ENCODE data around the gene NFIB. TPM values are rescaled to one million over a fixed set of nuclear protein-coding genes. Genes with fewer than 3 reads are reported as not detected.

NFIB gene
- total RNA-seq, 5 donors from 2014 or later (not counting 1 experiment from before 2014, with no cell fraction given) = 0.15 to 0.89 (median 0.39) TPM; not detected in 1

DNA sequence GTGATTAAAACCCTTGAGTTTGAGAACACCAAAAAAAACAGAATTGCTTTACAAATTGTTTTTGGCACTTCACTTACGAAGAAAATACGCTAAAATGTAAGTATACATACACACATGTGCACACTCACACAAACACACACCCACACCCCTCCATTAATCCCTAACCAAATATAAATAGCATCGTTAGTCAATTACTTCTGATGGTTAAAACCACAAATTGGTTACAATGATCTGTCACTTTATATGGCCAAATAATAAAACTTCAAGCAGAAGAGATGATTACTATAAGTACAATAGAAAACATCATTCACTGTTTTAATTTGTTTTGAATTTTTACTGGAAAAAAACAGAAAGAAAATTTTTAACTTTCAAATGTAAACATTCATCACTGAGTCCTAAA lies 103.5 kb downstream of the NFIB start:
- H3K27ac Mint-ChIP-seq = no peak overlapping the region
- H3K4me1 ChIP-seq (ENCODE audit: control insufficient read depth in 1 of 2, extremely low read depth in 1 of 2, insufficient read depth in 2 of 2, low read length in 2 of 2) = no peaks in the 10 kb centered on the region
- no peak overlapping the region for H3K4me3 Mint-ChIP-seq
- ChIA-PET POLR2A (no interaction called here), CTCF (no interaction called here)
- H3K27ac ChIP-seq (ENCODE audit: low read length) = no peak overlapping the region
- H3K4me3 ChIP-seq (ENCODE audit: control insufficient read depth in 1 of 2, extremely low read depth in 1 of 2, low read length in 1 of 2) = no peak overlapping the region
- H3K27me3 ChIP-seq (replicated peaks in 1 of 2; ENCODE audit: control insufficient read depth in 2 of 2, extremely low read depth in 1 of 2, insufficient read depth in 2 of 2, low read length in 1 of 2) = no peaks in the 10 kb centered on the region
- no peaks in the 10 kb centered on the region for H3K36me3 ChIP-seq (ENCODE audit: control insufficient read depth in 2 of 2, extremely low read depth in 1 of 2, insufficient read depth in 1 of 2, low read length in 1 of 2)
- peaks cover 7 to 15% of the 10 kb centered on the region in 2 donors for H3K27me3 Mint-ChIP-seq
- H3K4me1 Mint-ChIP-seq = no peaks in the 10 kb centered on the region
- H3K9me3 Mint-ChIP-seq = no peaks in the 10 kb centered on the region
- no peak for DNase-seq
- H3K36me3 Mint-ChIP-seq = no peaks in the 10 kb centered on the region
- no peak for ATAC-seq (replicated peaks in 1 of 4)
- H3K9me3 ChIP-seq = no peaks in the 10 kb centered on the region
- WGBS (ENCODE audit: insufficient coverage) = 65% methylated on average over 2 of the region's 3 CpGs

DNA sequence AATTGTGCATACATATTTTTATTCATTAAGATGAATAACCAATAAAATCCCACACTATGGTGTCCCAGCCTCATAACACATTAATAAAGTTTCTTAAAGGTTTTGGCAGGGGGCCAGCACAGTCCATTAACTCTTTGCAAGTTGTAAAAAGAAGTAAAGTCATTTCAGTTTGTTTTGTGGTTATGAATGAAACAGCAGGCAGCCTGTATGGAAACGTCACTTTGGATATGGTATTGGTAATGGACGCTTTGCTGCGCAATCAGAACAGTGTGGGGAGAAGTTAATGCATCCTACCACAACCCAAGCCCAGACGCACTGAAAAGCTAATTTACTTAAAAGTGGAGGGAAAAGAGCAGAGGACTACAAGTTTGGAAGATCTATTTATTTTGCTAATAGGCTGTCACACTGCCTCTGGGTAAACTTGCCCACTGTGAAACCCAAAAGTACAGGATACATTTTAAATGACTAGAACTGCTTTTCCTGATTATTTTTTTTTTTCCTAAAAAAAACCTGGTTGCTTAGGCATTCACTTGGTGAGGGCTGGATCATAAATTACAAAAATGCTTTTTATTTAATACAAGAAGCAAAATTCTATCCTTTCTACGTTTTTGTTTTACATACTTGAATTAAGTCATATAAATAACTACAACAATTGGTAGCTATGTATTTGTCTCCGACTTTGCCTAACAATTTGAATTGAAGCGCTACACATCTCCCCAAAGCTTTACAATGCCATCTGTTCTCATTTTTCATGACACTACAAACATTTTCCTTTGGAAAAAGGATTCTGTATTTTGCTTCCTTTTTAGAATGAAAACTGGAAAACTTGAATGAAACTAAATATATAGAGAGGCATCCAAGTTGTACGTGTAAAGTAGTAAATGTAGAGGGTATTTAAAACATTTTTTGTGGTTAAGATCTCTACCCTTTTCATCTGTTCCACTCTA lies 104.3 kb downstream of the NFIB start:
- WGBS (ENCODE audit: insufficient coverage) = no CpG with 5 or more reads among the region's 8 CpGs
- Mint-ChIP-seq H3K4me1 (no peaks in the 10 kb centered on the region), H3K36me3 (no peaks in the 10 kb centered on the region), H3K4me3 (no peak overlapping the region), H3K27ac (no peak overlapping the region), H3K9me3 (no peaks in the 10 kb centered on the region), H3K27me3 (peaks cover 7 to 15% of the 10 kb centered on the region in 2 donors)
- POLR2A ChIA-PET = no interaction called here
- no peaks in the 10 kb centered on the region for H3K27me3 ChIP-seq (replicated peaks in 1 of 2; ENCODE audit: control insufficient read depth in 2 of 2, extremely low read depth in 1 of 2, insufficient read depth in 2 of 2, low read length in 1 of 2)
- no peak overlapping the region for H3K4me3 ChIP-seq (ENCODE audit: control insufficient read depth in 1 of 2, extremely low read depth in 1 of 2, low read length in 1 of 2)
- no peak for DNase-seq
- H3K36me3 ChIP-seq (ENCODE audit: control insufficient read depth in 2 of 2, extremely low read depth in 1 of 2, insufficient read depth in 1 of 2, low read length in 1 of 2) = no peaks in the 10 kb centered on the region
- no peak for ATAC-seq (replicated peaks in 1 of 4)
- CTCF ChIA-PET = no interaction called here
- H3K4me1 ChIP-seq (ENCODE audit: control insufficient read depth in 1 of 2, extremely low read depth in 1 of 2, insufficient read depth in 2 of 2, low read length in 2 of 2) = no peaks in the 10 kb centered on the region
- H3K9me3 ChIP-seq = no peaks in the 10 kb centered on the region
- no peak overlapping the region for H3K27ac ChIP-seq (ENCODE audit: low read length)

GRCh38 chr9:14207352-14207995 lies 106.5 kb downstream of the NFIB start:
- no peak for ATAC-seq (replicated peaks in 1 of 4)
- Mint-ChIP-seq H3K27ac (no peak overlapping the region), H3K36me3 (no peaks in the 10 kb centered on the region), H3K27me3 (peaks cover 0 to 8% of the 10 kb centered on the region in 2 donors), H3K4me3 (no peak overlapping the region), H3K9me3 (no peaks in the 10 kb centered on the region), H3K4me1 (no peaks in the 10 kb centered on the region)
- ChIA-PET CTCF (no interaction called here), POLR2A (no interaction called here)
- 51% methylated on average over 5 of the region's 6 CpGs for WGBS (ENCODE audit: insufficient coverage)
- no peak overlapping the region for H3K4me3 ChIP-seq (ENCODE audit: control insufficient read depth in 1 of 2, extremely low read depth in 1 of 2, low read length in 1 of 2)
- no peak for DNase-seq
- H3K27ac ChIP-seq (ENCODE audit: low read length) = no peak overlapping the region
- no peaks in the 10 kb centered on the region for H3K36me3 ChIP-seq (ENCODE audit: control insufficient read depth in 2 of 2, extremely low read depth in 1 of 2, insufficient read depth in 1 of 2, low read length in 1 of 2)
- H3K27me3 ChIP-seq (replicated peaks in 1 of 2; ENCODE audit: control insufficient read depth in 2 of 2, extremely low read depth in 1 of 2, insufficient read depth in 2 of 2, low read length in 1 of 2) = no peaks in the 10 kb centered on the region
- no peaks in the 10 kb centered on the region for H3K9me3 ChIP-seq
- H3K4me1 ChIP-seq (ENCODE audit: control insufficient read depth in 1 of 2, extremely low read depth in 1 of 2, insufficient read depth in 2 of 2, low read length in 2 of 2) = no peaks in the 10 kb centered on the region

- WGBS (ENCODE audit: insufficient coverage) = no CpG with 5 or more reads among the region's 1 CpG
- no peaks in the 10 kb centered on the region for H3K36me3 Mint-ChIP-seq
Observed at GRCh38 chr9:14205463-14205862, 108.5 kb downstream of the NFIB start.

GRCh38 chr9:14203356-14204056 lies 110.4 kb downstream of the NFIB start:
- no peaks in the 10 kb centered on the region for H3K9me3 ChIP-seq
- no peak overlapping the region for H3K4me3 ChIP-seq (ENCODE audit: control insufficient read depth in 1 of 2, extremely low read depth in 1 of 2, low read length in 1 of 2)
- DNase-seq = no peak
- 95% methylated on average over 8 of the region's 12 CpGs for WGBS (ENCODE audit: insufficient coverage)
- H3K36me3 Mint-ChIP-seq = no peaks in the 10 kb centered on the region
- H3K27me3 Mint-ChIP-seq = peaks cover 3 to 4% of the 10 kb centered on the region in 2 donors
- H3K36me3 ChIP-seq (ENCODE audit: control insufficient read depth in 2 of 2, extremely low read depth in 1 of 2, insufficient read depth in 1 of 2, low read length in 1 of 2) = no peaks in the 10 kb centered on the region
- peaks cover 0 to 10% (median 0%) of the 10 kb centered on the region in 3 donors for H3K9me3 Mint-ChIP-seq
- CTCF ChIA-PET = no interaction called here
- no peak overlapping the region for H3K4me3 Mint-ChIP-seq
- peaks cover 0 to 3% of the 10 kb centered on the region in 2 experiments for H3K27me3 ChIP-seq (replicated peaks in 1 of 2; ENCODE audit: control insufficient read depth in 2 of 2, extremely low read depth in 1 of 2, insufficient read depth in 2 of 2, low read length in 1 of 2)
- no peaks in the 10 kb centered on the region for H3K4me1 ChIP-seq (ENCODE audit: control insufficient read depth in 1 of 2, extremely low read depth in 1 of 2, insufficient read depth in 2 of 2, low read length in 2 of 2)
- POLR2A ChIA-PET = no interaction called here
- ATAC-seq (replicated peaks in 1 of 4) = no peak
- H3K27ac ChIP-seq (ENCODE audit: low read length) = no peak overlapping the region
- H3K27ac Mint-ChIP-seq = no peak overlapping the region
- H3K4me1 Mint-ChIP-seq = no peaks in the 10 kb centered on the region

More at GRCh38 chr9:14205463-14205862, 108.5 kb downstream of the NFIB start:
- no peak for DNase-seq
- Histone ChIP-seq H3K4me1 (ENCODE audit: control insufficient read depth in 1 of 2, extremely low read depth in 1 of 2, insufficient read depth in 2 of 2, low read length in 2 of 2) (no peaks in the 10 kb centered on the region), H3K9me3 (no peaks in the 10 kb centered on the region), H3K36me3 (ENCODE audit: control insufficient read depth in 2 of 2, extremely low read depth in 1 of 2, insufficient read depth in 1 of 2, low read length in 1 of 2) (no peaks in the 10 kb centered on the region), H3K27ac (ENCODE audit: low read length) (no peak overlapping the region), H3K4me3 (ENCODE audit: control insufficient read depth in 1 of 2, extremely low read depth in 1 of 2, low read length in 1 of 2) (no peak overlapping the region), H3K27me3 (replicated peaks in 1 of 2; ENCODE audit: control insufficient read depth in 2 of 2, extremely low read depth in 1 of 2, insufficient read depth in 2 of 2, low read length in 1 of 2) (no peaks in the 10 kb centered on the region)
- peaks cover 3 to 8% of the 10 kb centered on the region in 2 donors for H3K27me3 Mint-ChIP-seq
- ChIA-PET POLR2A (no interaction called here), CTCF (interaction anchor here in 1 of 2 donors (0.7 kb wide), 1 partner anchor 24 kb away, joined by 3 read pairs; no protein-coding TSS in a partner anchor)
- H3K9me3 Mint-ChIP-seq = peaks cover 0 to 10% (median 0%) of the 10 kb centered on the region in 3 donors
- no peak overlapping the region for H3K27ac Mint-ChIP-seq
- no peak overlapping the region for H3K4me3 Mint-ChIP-seq
- no peaks in the 10 kb centered on the region for H3K4me1 Mint-ChIP-seq
- ATAC-seq (replicated peaks in 1 of 4) = no peak

- H3K36me3 ChIP-seq (ENCODE audit: control insufficient read depth in 2 of 2, extremely low read depth in 1 of 2, insufficient read depth in 1 of 2, low read length in 1 of 2) = no peaks in the 10 kb centered on the region
- CTCF ChIA-PET = no interaction called here
- no peak overlapping the region for H3K4me3 Mint-ChIP-seq
- no peaks in the 10 kb centered on the region for H3K36me3 Mint-ChIP-seq
- H3K27me3 Mint-ChIP-seq = peaks cover 0 to 3% of the 10 kb centered on the region in 2 donors
- H3K4me3 ChIP-seq (ENCODE audit: control insufficient read depth in 1 of 2, extremely low read depth in 1 of 2, low read length in 1 of 2) = no peak overlapping the region
- ATAC-seq (replicated peaks in 1 of 4) (no peak), DNase-seq (no peak)
- H3K9me3 ChIP-seq = no peaks in the 10 kb centered on the region
- WGBS (ENCODE audit: insufficient coverage) = 74% methylated on average over 3 of the region's 6 CpGs
- H3K27ac Mint-ChIP-seq = no peak overlapping the region
- peaks cover 0 to 3% of the 10 kb centered on the region in 2 experiments for H3K27me3 ChIP-seq (replicated peaks in 1 of 2; ENCODE audit: control insufficient read depth in 2 of 2, extremely low read depth in 1 of 2, insufficient read depth in 2 of 2, low read length in 1 of 2)
- no peaks in the 10 kb centered on the region for H3K4me1 Mint-ChIP-seq
- peaks cover 0 to 10% (median 0%) of the 10 kb centered on the region in 3 donors for H3K9me3 Mint-ChIP-seq
- no peaks in the 10 kb centered on the region for H3K4me1 ChIP-seq (ENCODE audit: control insufficient read depth in 1 of 2, extremely low read depth in 1 of 2, insufficient read depth in 2 of 2, low read length in 2 of 2)
- H3K27ac ChIP-seq (ENCODE audit: low read length) = no peak overlapping the region
- POLR2A ChIA-PET = no interaction called here
Observed at GRCh38 chr9:14198841-14199455, 115.0 kb downstream of the NFIB start.

Data from T-cell (primary cell).